ENCODE data around the gene RNF168.

Gene RNF168

DNA sequence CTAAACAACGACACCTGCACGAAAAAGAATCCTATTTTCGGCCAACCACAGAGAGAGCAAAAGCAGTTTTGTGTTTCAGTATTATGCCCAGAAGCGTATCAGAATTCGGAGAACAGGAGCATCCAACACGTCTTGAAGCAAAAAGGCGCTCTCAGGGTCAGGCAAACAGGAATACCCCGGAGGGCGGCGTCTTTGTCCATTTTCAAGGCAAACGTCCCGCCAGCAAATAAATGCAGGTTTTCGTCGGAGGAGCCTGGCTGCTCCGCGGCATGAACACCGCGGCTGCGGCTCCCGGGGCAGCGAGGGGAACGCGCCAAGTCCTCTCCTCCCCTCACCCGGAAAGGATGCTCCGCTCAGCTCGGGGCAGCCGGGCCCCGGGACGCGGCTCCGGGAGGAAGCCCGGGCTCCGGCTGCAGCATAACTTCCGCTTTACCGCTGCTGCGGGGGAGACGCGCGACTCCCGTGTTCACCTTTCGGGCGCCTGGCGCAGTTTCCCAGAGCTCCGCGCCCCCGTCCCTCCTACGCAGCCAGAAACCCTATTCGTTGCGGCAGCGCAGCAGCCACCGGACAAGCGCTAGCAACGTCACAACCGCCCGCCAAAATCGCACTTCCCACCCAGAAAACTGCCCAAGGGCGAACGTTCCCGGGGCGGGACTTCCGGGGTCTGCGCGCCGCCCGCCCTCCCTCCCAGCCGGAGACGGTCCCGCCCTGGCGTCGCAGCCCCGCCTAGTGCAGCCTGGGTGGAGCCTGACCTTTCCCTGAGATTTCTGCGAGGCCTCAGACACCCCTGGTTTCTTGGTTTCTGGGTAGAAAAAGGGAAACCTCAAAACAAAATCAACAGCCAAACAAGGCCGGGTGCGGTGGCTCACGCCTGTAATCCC, at the start of gene RNF168 (continued):
- TF ChIP-seq ZNF140 (tag by site-specific recombination; IDR thresholded peaks at IDR 0.05) = no peak
- no peak for TF ChIP-seq YY2 (tag by site-specific recombination; IDR thresholded peaks at IDR 0.05)
- no peak for TF ChIP-seq ZNF513 (tag by site-specific recombination; IDR thresholded peaks at IDR 0.05)
- no peak for TF ChIP-seq ZNF184 (tag by site-specific recombination; IDR thresholded peaks at IDR 0.05)
- peak; percentile 78 for TF ChIP-seq BCL11B (tag by site-specific recombination; IDR thresholded peaks at IDR 0.05; ENCODE audit: low read depth)
- TF ChIP-seq ZNF624 (tag by site-specific recombination; IDR thresholded peaks at IDR 0.05) = no peak
- TF ChIP-seq ZNF138 (tag by site-specific recombination; IDR thresholded peaks at IDR 0.05; ENCODE audit: borderline replicate concordance) = no peak
- TF ChIP-seq ZNF174 (tag by site-specific recombination; IDR thresholded peaks at IDR 0.05) = no peak
- no peak for TF ChIP-seq ZFP69B (tag by site-specific recombination; IDR thresholded peaks at IDR 0.05)
- TF ChIP-seq WT1 (tag by site-specific recombination; IDR thresholded peaks at IDR 0.05) = peak; percentile 57; the same call in 1 of the 2 replicates
- no peak for TF ChIP-seq ZNF707 (tag by site-specific recombination; IDR thresholded peaks at IDR 0.05)
- TF ChIP-seq SP7 (tag by site-specific recombination; IDR thresholded peaks at IDR 0.05) = peak; percentile 70; the same call in 1 of the 2 replicates
- TF ChIP-seq ZNF529 (tag by site-specific recombination; IDR thresholded peaks at IDR 0.05; ENCODE audit: insufficient replicate concordance) = no peak
- TF ChIP-seq ZNF473 (tag by site-specific recombination; IDR thresholded peaks at IDR 0.05) = no peak
- TF ChIP-seq, protein P1, sequence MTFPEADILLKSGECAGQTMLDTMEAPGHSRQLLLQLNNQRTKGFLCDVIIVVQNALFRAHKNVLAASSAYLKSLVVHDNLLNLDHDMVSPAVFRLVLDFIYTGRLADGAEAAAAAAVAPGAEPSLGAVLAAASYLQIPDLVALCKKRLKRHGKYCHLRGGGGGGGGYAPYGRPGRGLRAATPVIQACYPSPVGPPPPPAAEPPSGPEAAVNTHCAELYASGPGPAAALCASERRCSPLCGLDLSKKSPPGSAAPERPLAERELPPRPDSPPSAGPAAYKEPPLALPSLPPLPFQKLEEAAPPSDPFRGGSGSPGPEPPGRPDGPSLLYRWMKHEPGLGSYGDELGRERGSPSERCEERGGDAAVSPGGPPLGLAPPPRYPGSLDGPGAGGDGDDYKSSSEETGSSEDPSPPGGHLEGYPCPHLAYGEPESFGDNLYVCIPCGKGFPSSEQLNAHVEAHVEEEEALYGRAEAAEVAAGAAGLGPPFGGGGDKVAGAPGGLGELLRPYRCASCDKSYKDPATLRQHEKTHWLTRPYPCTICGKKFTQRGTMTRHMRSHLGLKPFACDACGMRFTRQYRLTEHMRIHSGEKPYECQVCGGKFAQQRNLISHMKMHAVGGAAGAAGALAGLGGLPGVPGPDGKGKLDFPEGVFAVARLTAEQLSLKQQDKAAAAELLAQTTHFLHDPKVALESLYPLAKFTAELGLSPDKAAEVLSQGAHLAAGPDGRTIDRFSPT (tag by site-specific recombination; IDR thresholded peaks at IDR 0.05) = peak; percentile 47; the same call in 1 of the 2 replicates
- TF ChIP-seq ZNF2 (tag by site-specific recombination; IDR thresholded peaks at IDR 0.05) = no peak
- no peak; the same call in 1 of the 2 replicates for TF ChIP-seq PRDM4 (tag by site-specific recombination; IDR thresholded peaks at IDR 0.05)
- TF ChIP-seq PRDM2 (tag by site-specific recombination; IDR thresholded peaks at IDR 0.05; ENCODE audit: borderline replicate concordance) = no peak
- no peak for TF ChIP-seq ZNF146 (tag by site-specific recombination; IDR thresholded peaks at IDR 0.05)
- TF ChIP-seq EGR2 (tag by site-specific recombination; IDR thresholded peaks at IDR 0.05; ENCODE audit: low read depth) = peak; percentile 92
- 0 out of 2 replicates have a peak, but pooled peaks have one; percentile 14 for TF ChIP-seq ZNF24 (tag by site-specific recombination; IDR thresholded peaks at IDR 0.05)
- no peak for TF ChIP-seq ZNF169 (tag by site-specific recombination; IDR thresholded peaks at IDR 0.05)
- TF ChIP-seq, protein P2, sequence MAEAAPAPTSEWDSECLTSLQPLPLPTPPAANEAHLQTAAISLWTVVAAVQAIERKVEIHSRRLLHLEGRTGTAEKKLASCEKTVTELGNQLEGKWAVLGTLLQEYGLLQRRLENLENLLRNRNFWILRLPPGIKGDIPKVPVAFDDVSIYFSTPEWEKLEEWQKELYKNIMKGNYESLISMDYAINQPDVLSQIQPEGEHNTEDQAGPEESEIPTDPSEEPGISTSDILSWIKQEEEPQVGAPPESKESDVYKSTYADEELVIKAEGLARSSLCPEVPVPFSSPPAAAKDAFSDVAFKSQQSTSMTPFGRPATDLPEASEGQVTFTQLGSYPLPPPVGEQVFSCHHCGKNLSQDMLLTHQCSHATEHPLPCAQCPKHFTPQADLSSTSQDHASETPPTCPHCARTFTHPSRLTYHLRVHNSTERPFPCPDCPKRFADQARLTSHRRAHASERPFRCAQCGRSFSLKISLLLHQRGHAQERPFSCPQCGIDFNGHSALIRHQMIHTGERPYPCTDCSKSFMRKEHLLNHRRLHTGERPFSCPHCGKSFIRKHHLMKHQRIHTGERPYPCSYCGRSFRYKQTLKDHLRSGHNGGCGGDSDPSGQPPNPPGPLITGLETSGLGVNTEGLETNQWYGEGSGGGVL (tag by site-specific recombination; IDR thresholded peaks at IDR 0.05) = no peak
- TF ChIP-seq, protein P3, sequence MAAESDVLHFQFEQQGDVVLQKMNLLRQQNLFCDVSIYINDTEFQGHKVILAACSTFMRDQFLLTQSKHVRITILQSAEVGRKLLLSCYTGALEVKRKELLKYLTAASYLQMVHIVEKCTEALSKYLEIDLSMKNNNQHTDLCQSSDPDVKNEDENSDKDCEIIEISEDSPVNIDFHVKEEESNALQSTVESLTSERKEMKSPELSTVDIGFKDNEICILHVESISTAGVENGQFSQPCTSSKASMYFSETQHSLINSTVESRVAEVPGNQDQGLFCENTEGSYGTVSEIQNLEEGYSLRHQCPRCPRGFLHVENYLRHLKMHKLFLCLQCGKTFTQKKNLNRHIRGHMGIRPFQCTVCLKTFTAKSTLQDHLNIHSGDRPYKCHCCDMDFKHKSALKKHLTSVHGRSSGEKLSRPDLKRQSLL (tag by site-specific recombination; IDR thresholded peaks at IDR 0.05) = no peak; the same call in 1 of the 2 replicates

Measured in HEK293 (cell line).